IMR-90 (cell line): ENCODE data around the gene OR7A17. TPM values are rescaled to one million over a fixed set of nuclear protein-coding genes. Genes with fewer than 3 reads are reported as not detected.

Experiments
- ATAC-seq: fragments of 200-7000 bp; cut with Tn5 transposase; 2 replicates; pipeline ENCODE4 v1.9.1; 2020; ENCODE audit warnings: low read depth, mild to moderate bottlenecking, moderate library complexity
- BruUV-seq: library from RNA; stranded (reverse); fragments of 400-500 nt; replicated peaks from 2 replicates; lab custom pipeline; 2021; lab: Mats Ljungman, UMichigan
- CTCF ChIA-PET: fragments of 300-600 bp; formaldehyde crosslinking; extraction: SDS; loops from one replicate; lab custom pipeline; 2021; ENCODE audit warnings: antibody characterized with exemption; lab: Yijun Ruan, JAX
- POLR2A ChIA-PET: fragments of 300-600 bp; sonication (Branson Sonifier 250); formaldehyde crosslinking; loops from one replicate; lab custom pipeline; 2022; ENCODE audit warnings: antibody characterized with exemption; ENCODE audit not compliant: unreplicated experiment; lab: Charles Lee
- DNase-seq: peaks from one replicate; pipeline ENCODE4 v3.0.0; 2013
- H2AFZ ChIP-seq: replicated peaks from 2 replicates; pipeline ENCODE3; 2013; ENCODE audit warnings: low read length, mild to moderate bottlenecking; ENCODE audit not compliant: poor library complexity
- H2AK5ac ChIP-seq: 2 replicates; pipeline ENCODE4 v1.6.1; 2013; ENCODE audit warnings: low read depth, low read length, inconsistent platforms
- H2AK9ac ChIP-seq: replicated peaks from 2 replicates; pipeline ENCODE3; 2013; ENCODE audit warnings: mild to moderate bottlenecking, low read depth, low read length, moderate library complexity; ENCODE audit not compliant: poor library complexity
- H2BK120ac ChIP-seq: 2 replicates; pipeline ENCODE4 v1.6.1; 2013; ENCODE audit warnings: low read depth, low read length, inconsistent platforms
- H2BK15ac ChIP-seq: 3 replicates; pipeline ENCODE4 v1.6.1; 2013; ENCODE audit warnings: low read depth, low read length, inconsistent platforms
- H2BK20ac ChIP-seq: 2 replicates; pipeline ENCODE4 v1.6.1; 2013; ENCODE audit warnings: low read depth, mild to moderate bottlenecking, inconsistent platforms, low read length, moderate library complexity
- H2BK5ac ChIP-seq: 2 replicates; pipeline ENCODE4 v1.6.1; 2013; ENCODE audit warnings: mild to moderate bottlenecking, low read depth, low read length, inconsistent platforms; ENCODE audit not compliant: poor library complexity, severe bottlenecking
- H3K14ac ChIP-seq: replicated peaks from 2 replicates; pipeline ENCODE4 v1.6.1; 2013; ENCODE audit warnings: low read depth, low read length, inconsistent platforms
- H3K18ac ChIP-seq: 2 replicates; pipeline ENCODE4 v1.6.1; 2013; ENCODE audit warnings: low read depth, low read length, control low read depth
- H3K23ac ChIP-seq: 2 replicates; pipeline ENCODE4 v1.6.1; 2013; ENCODE audit warnings: low read depth, low read length, inconsistent platforms
- H3K27ac ChIP-seq: 2 replicates; pipeline ENCODE4 v1.5.1; 2013; ENCODE audit warnings: mild to moderate bottlenecking, control low read depth, low read length; ENCODE audit not compliant: insufficient read depth
- H3K27me3 ChIP-seq: 2 replicates; pipeline ENCODE4 v1.6.1; 2013; ENCODE audit warnings: low read length; ENCODE audit not compliant: control insufficient read depth, insufficient read depth
- H3K36me3 ChIP-seq: 2 replicates; pipeline ENCODE4 v1.6.1; 2013; ENCODE audit warnings: low read length, mixed read lengths; ENCODE audit not compliant: control insufficient read depth, insufficient read depth
- H3K4ac ChIP-seq: 2 replicates; pipeline ENCODE4 v1.6.1; 2013; ENCODE audit warnings: low read depth, low read length, inconsistent platforms
- H3K4me1 ChIP-seq: 2 replicates; pipeline ENCODE4 v1.6.1; 2013; ENCODE audit warnings: low read length, mixed read lengths; ENCODE audit not compliant: control insufficient read depth, insufficient read depth
- H3K4me2 ChIP-seq: 2 replicates; pipeline ENCODE4 v1.6.1; 2013; ENCODE audit warnings: low read depth, mild to moderate bottlenecking, control low read depth, low read length, moderate library complexity
- H3K4me3 ChIP-seq: 2 replicates; pipeline ENCODE4 v1.5.1; 2013; ENCODE audit warnings: low read depth, mild to moderate bottlenecking, control low read depth, low read length, moderate library complexity; ENCODE audit not compliant: insufficient read depth
- H3K56ac ChIP-seq: 2 replicates; pipeline ENCODE4 v1.6.1; 2013; ENCODE audit warnings: low read length, inconsistent platforms; ENCODE audit not compliant: insufficient read depth; ENCODE audit errors: extremely low read depth
- H3K79me1 ChIP-seq, 2 experiments: 2 replicates each; pipeline ENCODE4 v1.6.1; 2013; ENCODE audit warnings: low read length in 2 of 2, inconsistent platforms in 1 of 2, low read depth in 1 of 2
- H3K9ac ChIP-seq: 2 replicates; pipeline ENCODE4 v1.6.1; 2013; ENCODE audit warnings: low read depth, low read length, control low read depth
- H3K9me1 ChIP-seq: 2 replicates; pipeline ENCODE4 v1.6.1; 2013; ENCODE audit warnings: low read length, inconsistent platforms; ENCODE audit not compliant: insufficient read depth
- H3K9me3 ChIP-seq: 2 replicates; pipeline ENCODE4 v1.6.1; 2013; ENCODE audit warnings: low read length; ENCODE audit not compliant: control insufficient read depth, insufficient read depth
- H4K20me1 ChIP-seq: 2 replicates; pipeline ENCODE4 v1.6.1; 2013; ENCODE audit warnings: low read length, inconsistent platforms; ENCODE audit not compliant: insufficient read depth
- H4K5ac ChIP-seq: 2 replicates; pipeline ENCODE4 v1.6.1; 2013; ENCODE audit warnings: mild to moderate bottlenecking, low read depth, low read length, control low read depth
- H4K8ac ChIP-seq, 2 experiments: 2 replicates each; pipeline ENCODE4 v1.6.1; 2013; ENCODE audit warnings: low read depth in 2 of 2, low read length in 2 of 2, control low read depth in 1 of 2, inconsistent platforms in 1 of 2
- H4K91ac ChIP-seq: 2 replicates; pipeline ENCODE4 v1.6.1; 2013; ENCODE audit warnings: low read depth, low read length, inconsistent platforms; ENCODE audit not compliant: insufficient read depth
- BHLHE40 ChIP-seq: fragments of 150-350 bp; IDR thresholded peaks from 2 replicates; pipeline ENCODE4 v1.6.1; 2016; ENCODE audit warnings: mild to moderate bottlenecking, low read depth, low read length
- CTCF ChIP-seq: conservative IDR thresholded peaks from 2 replicates; pipeline ENCODE4 v1.5.1; 2012; ENCODE audit warnings: mild to moderate bottlenecking, low read depth, low read length, improper control_type of control experiment
- FOS ChIP-seq: fragments of 150-350 bp; IDR thresholded peaks from 2 replicates; pipeline ENCODE4 v1.6.1; 2016; ENCODE audit warnings: low read depth, low read length
- MAFK ChIP-seq: IDR thresholded peaks from 2 replicates; pipeline ENCODE4 v1.6.1; 2012; ENCODE audit warnings: low read depth, low read length, improper control_type of control experiment
- MAZ ChIP-seq: IDR thresholded peaks from 2 replicates; pipeline ENCODE4 v1.6.1; 2012; ENCODE audit warnings: low read depth, mild to moderate bottlenecking, low read length, improper control_type of control experiment, moderate library complexity, borderline replicate concordance
- NFE2L2 ChIP-seq: fragments of 150-350 bp; IDR thresholded peaks from 2 replicates; pipeline ENCODE4 v1.6.1; 2016; ENCODE audit warnings: low read depth, mild to moderate bottlenecking, low read length
- RCOR1 ChIP-seq: IDR thresholded peaks from 2 replicates; pipeline ENCODE4 v1.6.1; 2012; ENCODE audit warnings: mild to moderate bottlenecking, low read length, improper control_type of control experiment; ENCODE audit not compliant: insufficient replicate concordance
- USF2 ChIP-seq: fragments of 150-350 bp; IDR thresholded peaks from 2 replicates; pipeline ENCODE4 v1.6.1; 2017; ENCODE audit warnings: mild to moderate bottlenecking, antibody characterized with exemption, low read length, low read depth
- WGBS, 2 experiments: methylation state at CpG; one replicate each; pipeline versions ENCODE4 v1.1.5 to v1.1.7; 2013; ENCODE audit warnings: missing lambda C conversion rate in 2 of 2; ENCODE audit not compliant: insufficient read length in 1 of 2; ENCODE audit errors: extremely low coverage in 2 of 2; 5-methylcytosine and 5-hydroxymethylcytosine counted together
- dilution Hi-C: fragments of 300-500 bp; cut with HindIII; formaldehyde crosslinking; loops from one replicate; pipeline ENCODE4 v1.14.3; 2018; ENCODE audit warnings: low sequenced_read_pairs; ENCODE audit not compliant: unreplicated experiment
- in situ Hi-C: fragments of 300-500 bp; cut with MboI; formaldehyde crosslinking; loops from 3 replicates; pipeline ENCODE4 v1.14.3; 2019; ENCODE audit warnings: low sequenced_read_pairs, inconsistent platforms, mixed read lengths
- intact Hi-C: fragments of 100-400 bp; cut with micrococcal nuclease; formaldehyde crosslinking; loops from 2 replicates; pipeline ENCODE4 v1.10.0; 2022
- polyA plus RNA-seq, 3 experiments: library from polyadenylated mRNA; depleted of rRNA; stranded (reverse); fragments of >200 nt; gene quantifications; 2 replicates each; pipeline ENCODE4 v1.2.3, GENCODE V29; 2012; ENCODE audit warnings: low replicate concordance in 1 of 3
- total RNA-seq: library from RNA; depleted of rRNA; stranded (reverse); fragments of >200 nt; gene quantifications from 2 replicates; pipeline ENCODE4 v1.2.3, GENCODE V29; 2012

Gene OR7A17
- total and polyA plus RNA-seq, 2 of the 4 experiments (the other 2 are of a cell fraction) = not detected

- H4K8ac ChIP-seq = no peak overlapping the region
- H3K18ac ChIP-seq = no peak overlapping the region
- TF ChIP-seq BHLHE40 (no peak), MAFK (no peak), MAZ (no peak), FOS (no peak), CTCF (no peak), RCOR1 (no peak), USF2 (no peak), NFE2L2 (no peak)
- POLR2A ChIA-PET = no interaction called here
- no peak overlapping the region for H2BK5ac ChIP-seq
- ATAC-seq = no peak
- H3K4ac ChIP-seq = no peak overlapping the region
- H2AFZ ChIP-seq = no peak overlapping the region
- H2BK15ac ChIP-seq = no peak overlapping the region
- no peak overlapping the region for H3K14ac ChIP-seq
- H3K27me3 ChIP-seq = no peaks in the 10 kb centered on the region
- H3K9me1 ChIP-seq = no peaks in the 10 kb centered on the region
- no peaks in the 10 kb centered on the region for H3K4me1 ChIP-seq
- no peak overlapping the region for H4K91ac ChIP-seq
- intact Hi-C loops = no loop called here
- no peaks in the 10 kb centered on the region for H4K20me1 ChIP-seq
- DNase-seq = no peak
- no peak overlapping the region for H3K27ac ChIP-seq
- H3K36me3 ChIP-seq = no peaks in the 10 kb centered on the region
- H3K56ac ChIP-seq = no peak overlapping the region
- H3K23ac ChIP-seq = no peak overlapping the region
- H2AK9ac ChIP-seq = no peak overlapping the region
- CTCF ChIA-PET = no interaction called here
- H2BK20ac ChIP-seq = no peak overlapping the region
- H4K5ac ChIP-seq = no peak overlapping the region
- H3K9me3 ChIP-seq = no peaks in the 10 kb centered on the region; the same call in 1 of the 2 replicates
- no peak overlapping the region for H2AK5ac ChIP-seq
- in situ Hi-C loops = no loop called here
- dilution Hi-C loops = no loop called here
- no peak overlapping the region for H2BK120ac ChIP-seq
- H3K9ac ChIP-seq = no peak overlapping the region
- BruUV-seq = no TSS peak
- no peaks in the 10 kb centered on the region for H3K79me1 ChIP-seq
- no peak overlapping the region for H3K4me2 ChIP-seq
- no peak overlapping the region for H3K4me3 ChIP-seq
- WGBS, 2 experiments = no CpG with 5 or more reads among the region's 5 CpGs
Measured at GRCh38 chr19:14868497-14868896, 17.4 kb downstream of the OR7A17 start.
